ENCODE data around the gene PHF13.

DNA sequence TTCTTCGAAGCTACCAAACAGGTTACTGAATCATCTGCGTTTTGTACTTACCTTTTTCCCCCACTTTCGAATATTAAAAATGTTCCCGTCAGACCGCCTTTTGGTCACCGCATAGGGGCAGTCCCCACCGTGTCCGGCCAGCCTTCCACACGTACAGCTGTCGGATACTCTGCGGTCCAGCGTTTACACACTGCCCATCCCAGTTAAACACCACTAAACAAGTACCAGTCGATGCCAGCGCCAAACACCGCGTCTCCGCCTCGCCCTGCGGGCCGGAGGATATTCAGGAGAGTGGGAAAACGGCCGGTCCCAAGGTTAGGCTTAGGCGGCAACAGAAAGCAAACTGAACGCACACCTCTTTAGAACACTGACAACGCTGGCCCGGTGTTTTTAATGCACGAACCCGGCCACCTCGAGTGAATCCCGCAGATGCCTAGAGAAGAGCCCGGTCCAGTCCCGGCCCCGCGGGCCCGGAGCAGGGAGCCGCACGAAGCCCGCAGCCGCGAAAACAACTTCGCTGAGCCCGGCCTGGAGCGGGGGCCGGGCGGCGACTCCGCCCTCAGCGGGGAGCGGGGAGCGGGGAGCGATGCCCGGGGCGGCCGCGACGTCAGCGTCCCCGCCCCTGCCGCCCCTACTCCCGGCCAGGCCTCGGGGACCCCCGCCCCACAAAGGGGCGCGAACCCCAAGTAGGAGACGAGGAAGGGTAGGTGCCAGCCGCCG, 730 bp upstream of the PHF13 start:
- TF ChIP-seq CTCF (IDR thresholded peaks at IDR 0.05) (peak in 1 of 4 donors; percentile 12), POLR2A (IDR thresholded peaks at IDR 0.05) (peak; percentile 58)
